GM12874 (cell line): ENCODE results near the gene GDI1.

Experiments
- CTCF ChIP-seq: IDR thresholded peaks from 2 replicates; pipeline ENCODE4 v1.5.1; 2011; ENCODE audit warnings: low read depth, mild to moderate bottlenecking, control low read depth, low read length, moderate library complexity; ENCODE audit not compliant: insufficient read depth

GDI1 gene

DNA sequence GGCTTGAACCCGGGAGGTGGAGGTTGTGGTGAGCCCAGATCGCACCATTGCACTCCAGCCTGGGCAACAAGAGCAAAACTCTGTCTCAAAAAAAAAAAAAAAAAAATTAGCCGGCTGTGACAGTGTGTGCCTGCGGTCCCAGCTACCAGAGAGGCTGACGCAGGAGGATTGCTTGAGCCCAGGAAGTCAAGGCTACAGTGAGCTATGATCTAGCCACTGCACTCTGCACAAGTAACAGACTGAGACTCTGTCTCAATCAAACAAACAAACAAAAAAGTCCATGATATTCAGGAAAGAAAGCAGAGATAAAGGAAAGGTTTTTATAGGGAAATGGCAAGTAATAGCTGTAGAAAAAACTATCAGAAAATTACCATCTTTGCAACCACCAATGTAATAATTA lies 44.2 kb downstream of the GDI1 start:
- no peak for TF ChIP-seq CTCF

DNA sequence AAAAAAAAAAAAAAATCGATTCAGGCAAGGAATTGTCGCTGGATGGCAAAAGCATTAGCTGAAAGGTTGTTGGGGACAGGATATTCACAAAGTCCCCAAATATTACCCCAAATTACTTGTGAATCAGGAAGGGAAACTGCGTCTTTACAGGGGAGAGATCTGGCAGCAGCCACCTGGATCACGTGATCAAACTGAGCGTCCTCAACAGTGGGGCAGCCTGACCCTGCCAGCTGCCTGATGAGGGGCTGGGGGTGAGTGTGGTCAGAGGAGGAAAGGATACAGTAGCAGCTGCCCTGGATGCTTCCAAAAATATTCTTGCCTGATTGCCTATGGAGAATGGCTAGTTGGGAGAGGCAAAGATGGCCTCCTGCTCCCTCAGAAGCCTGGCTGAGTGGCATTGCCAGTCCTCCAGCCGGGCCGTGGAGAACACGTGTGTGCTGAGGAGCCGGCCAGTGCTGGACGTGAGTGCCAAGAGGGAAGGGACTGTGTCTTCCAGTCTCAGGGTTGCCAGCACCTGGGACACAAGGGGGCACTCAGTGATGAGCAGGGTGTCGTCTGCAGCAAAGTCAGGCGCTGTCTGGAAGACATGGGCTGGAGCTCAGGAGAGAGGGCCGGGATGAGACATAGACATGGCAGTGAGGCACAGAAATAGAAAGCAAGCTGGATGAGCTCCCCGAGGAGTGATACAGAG lies 45.1 kb downstream of the GDI1 start:
- TF ChIP-seq CTCF = no peak

DNA sequence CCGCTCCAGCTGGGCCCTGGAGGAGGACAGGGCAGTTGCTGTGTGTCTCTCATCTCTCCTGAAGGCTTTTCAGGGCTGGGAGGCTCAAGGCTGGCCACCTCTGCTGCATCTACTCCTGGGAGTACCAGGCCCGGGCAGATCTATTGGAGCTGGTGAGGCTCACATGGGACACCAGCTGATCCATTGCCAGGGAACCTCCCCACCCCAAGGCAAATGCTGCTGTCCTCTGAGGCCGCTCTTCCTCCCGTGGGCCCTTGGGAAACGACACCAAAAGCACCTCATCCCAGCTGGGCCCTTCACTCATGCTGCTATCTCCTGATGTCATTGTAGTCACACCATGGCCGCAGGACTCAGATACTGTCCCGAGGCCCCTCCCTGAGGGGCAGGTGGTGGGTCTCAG lies 45.8 kb downstream of the GDI1 start:
- no peak for TF ChIP-seq CTCF

DNA sequence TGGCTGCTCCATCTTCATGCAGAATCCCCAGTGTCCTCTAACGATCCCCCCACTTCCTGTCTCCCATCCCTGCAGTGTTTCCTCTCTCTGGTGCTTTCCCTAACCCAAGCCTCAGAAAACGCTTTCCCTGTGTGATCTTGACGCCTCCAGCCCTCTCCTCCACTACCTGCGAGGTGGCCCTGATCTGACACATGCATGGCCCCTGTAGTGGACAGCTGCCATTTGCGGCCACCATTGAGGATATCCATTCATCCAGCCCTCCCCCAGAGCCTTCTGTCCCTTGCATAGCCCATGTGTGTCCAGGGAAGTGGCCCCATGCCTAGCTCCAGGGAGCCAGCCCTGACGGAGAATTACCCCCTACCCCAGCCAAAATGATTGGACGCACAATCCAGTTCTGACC lies 46.4 kb downstream of the GDI1 start:
- TF ChIP-seq CTCF = no peak

DNA sequence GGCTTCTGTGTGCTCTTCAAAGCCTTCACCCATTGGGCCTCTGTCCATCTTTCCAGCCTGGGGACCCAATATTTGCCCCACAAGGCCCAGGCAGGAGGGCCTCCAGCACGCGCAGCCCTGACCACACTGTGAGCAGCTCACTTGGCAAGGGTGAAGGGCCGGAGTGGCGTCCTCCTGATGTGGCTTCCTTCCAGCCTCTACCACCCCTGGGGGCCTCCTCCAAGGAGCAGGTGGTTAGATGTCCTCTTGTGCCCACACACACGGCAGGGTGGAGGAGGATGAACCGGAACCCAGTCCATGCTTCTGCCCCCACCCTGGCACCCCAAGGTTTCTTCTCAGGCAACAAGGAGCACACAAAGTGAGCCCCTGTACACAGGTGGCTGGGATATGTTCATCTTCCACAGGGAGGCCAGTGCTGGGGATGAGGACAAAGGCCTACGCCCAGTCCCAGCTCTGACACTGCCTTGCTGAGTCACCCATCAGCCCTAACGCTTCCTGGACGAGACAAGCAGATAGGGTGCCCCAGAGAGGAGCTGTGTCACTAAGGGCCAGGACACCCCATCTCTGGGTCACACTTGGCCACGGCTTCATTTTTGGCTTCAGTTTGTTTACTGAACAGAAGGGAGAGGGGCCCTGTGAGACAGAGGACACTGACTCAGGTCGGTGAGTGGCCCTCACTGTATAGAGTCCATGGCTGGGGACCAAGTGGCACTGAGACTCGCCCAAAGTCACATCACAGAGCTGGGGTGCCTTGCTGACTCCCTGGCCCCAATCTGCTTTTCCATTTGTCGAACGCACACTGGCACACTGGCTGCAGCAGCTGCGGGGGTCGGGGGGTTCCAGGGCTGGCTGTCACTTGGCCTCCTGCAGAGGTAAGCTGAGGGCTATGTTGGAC lies 47.5 kb downstream of the GDI1 start:
- TF ChIP-seq CTCF = no peak

GRCh38 chrX:154485150-154486051 lies 48.4 kb downstream of the GDI1 start:
- no peak for TF ChIP-seq CTCF

DNA sequence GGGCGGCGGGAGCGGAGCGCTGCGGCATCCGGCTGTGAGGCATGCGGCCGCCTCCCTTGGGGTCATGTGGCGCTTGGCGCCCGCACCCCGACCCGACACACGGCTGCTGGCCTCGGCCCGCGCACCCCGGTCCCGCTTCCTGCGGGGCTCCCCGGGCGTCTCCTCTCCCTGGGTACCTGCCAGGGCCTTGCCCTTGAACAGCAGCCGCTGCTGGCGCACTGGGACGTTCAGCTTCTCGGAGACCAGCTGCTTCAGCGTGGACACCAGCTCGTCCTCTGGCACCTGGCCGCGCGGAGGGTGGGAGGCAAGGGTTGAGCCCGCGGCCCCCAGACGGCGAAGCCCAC lies 49.1 kb downstream of the GDI1 start:
- no peak for TF ChIP-seq CTCF
